Sigmoid colon (tissue), 4 donors: Measurements from ENCODE around the gene AGBL2.

Experiments used
- CTCF ChIP-seq, 4 experiments: fragments of 450-650 bp in 3 of 4; fragments of 200-600 bp in 1 of 4; IDR thresholded peaks; one replicate each; pipeline ENCODE4 v1.5.1; 2016 to 2019; ENCODE audit warnings: antibody characterized with exemption in 4 of 4, mild to moderate bottlenecking in 3 of 4, moderate library complexity in 2 of 4
- POLR2AphosphoS5 ChIP-seq, 4 donors: sonication (generic); formaldehyde crosslinking; IDR thresholded peaks; one replicate each; pipeline ENCODE4 v1.6.1; 2017; ENCODE audit warnings: antibody characterized with exemption in 4 of 4

DNA sequence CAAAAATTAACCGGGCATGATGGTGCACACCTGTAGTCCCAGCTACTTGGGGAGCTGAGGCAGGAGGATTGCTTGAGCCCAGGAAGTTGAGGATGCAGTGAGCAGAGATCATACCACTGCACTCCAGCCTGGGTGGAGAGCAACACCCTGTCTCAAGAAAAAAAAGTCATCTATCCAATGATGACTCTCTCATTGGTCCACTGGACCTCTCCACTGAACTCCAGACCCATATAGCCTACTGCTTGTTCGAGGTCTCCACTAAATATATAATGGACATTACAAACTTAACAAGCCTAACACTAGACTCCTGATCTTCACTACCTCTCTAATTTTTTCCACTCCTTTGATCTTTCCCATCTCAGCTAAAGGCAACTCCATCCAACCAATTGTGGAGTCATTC, 39.3 kb downstream of the AGBL2 start:
- TF ChIP-seq POLR2AphosphoS5 (IDR thresholded peaks at IDR 0.05) (no peak), CTCF (IDR thresholded peaks at IDR 0.05) (no peak)
